ENCODE data around the gene KPRP.

DNA sequence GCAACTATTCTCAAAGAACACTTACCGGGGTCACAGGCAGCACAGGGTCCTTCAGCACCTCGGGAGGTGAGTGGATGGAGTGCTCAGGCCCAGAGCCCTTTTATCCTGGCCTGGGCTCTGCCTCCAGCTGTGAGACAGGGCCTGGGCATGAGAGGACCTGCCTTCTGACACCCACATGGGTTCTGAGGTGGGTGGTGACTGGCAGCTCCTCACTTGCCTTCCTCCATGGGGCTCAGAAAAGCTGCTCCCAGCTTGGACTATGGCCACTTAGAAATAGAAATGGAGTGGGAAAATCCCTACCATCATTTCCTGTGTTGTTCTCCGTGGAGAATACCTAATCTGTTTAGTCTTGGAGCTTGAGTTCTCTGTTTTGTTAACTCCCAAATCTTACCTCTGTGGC, 48.8 kb downstream of the KPRP start, which contains the start of gene LCE1C:
- TF ChIP-seq REST (IDR thresholded peaks at IDR 0.05; ENCODE audit: insufficient read depth in 1 of 2, low read depth in 2 of 2, low read length in 2 of 2) = no peak
- no peak for TF ChIP-seq POLR2AphosphoS5 (IDR thresholded peaks at IDR 0.05; ENCODE audit: low read depth, low read length)
